Measurements from ENCODE around the gene ARHGAP26.

Gene ARHGAP26

GRCh38 chr5:142833517-142834449 is 63.6 kb downstream of the ARHGAP26 start:
- no peak for DNase-seq

DNA sequence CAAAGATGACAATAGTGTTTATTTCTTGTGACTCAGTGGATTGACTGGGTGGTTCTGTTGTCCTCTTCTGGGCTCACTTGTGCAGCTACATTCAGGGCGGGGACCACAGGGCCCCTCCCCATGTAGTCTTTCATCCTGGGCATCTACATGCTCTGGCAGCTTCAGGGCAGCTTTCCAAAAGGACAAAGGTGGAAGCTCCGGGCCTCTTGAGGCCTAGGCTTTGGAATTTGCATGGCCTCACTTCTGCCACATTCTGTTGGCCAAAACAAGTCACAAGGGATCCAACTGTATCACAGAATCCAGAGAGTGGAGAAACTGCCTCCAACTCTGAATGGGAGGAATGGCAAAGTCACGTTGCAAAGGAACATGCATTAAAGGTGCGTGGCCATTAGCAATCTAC is 64.3 kb downstream of the ARHGAP26 start:
- DNase-seq: no peak

GRCh38 chr5:142835540-142835939 is 65.4 kb downstream of the ARHGAP26 start:
- DNase-seq: no peak

GRCh38 chr5:142836048-142836447 is 65.9 kb downstream of the ARHGAP26 start:
- DNase-seq: no peak

- peak; percentile 67 for DNase-seq
Observed at GRCh38 chr5:142837081-142837725, 67.0 kb downstream of the ARHGAP26 start.

DNA sequence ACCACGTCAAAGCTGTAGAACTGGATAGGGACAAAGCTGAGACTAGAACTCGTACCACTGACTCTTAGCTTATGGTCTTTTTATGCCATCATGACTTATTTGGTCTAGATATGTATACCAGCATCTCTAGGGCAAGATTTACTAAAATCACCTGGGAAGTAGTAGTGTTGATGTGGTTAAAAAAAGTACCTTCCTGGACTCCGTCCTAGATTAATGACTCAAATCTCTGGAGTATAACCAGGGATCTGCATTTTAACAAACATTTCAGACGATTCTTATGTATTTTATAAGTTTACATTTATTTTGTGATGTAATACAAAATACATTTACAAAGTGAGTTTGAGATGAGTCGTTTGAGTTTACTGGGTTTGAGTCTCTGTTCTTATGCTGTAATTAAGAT is 68.7 kb downstream of the ARHGAP26 start:
- DNase-seq: no peak

DNA sequence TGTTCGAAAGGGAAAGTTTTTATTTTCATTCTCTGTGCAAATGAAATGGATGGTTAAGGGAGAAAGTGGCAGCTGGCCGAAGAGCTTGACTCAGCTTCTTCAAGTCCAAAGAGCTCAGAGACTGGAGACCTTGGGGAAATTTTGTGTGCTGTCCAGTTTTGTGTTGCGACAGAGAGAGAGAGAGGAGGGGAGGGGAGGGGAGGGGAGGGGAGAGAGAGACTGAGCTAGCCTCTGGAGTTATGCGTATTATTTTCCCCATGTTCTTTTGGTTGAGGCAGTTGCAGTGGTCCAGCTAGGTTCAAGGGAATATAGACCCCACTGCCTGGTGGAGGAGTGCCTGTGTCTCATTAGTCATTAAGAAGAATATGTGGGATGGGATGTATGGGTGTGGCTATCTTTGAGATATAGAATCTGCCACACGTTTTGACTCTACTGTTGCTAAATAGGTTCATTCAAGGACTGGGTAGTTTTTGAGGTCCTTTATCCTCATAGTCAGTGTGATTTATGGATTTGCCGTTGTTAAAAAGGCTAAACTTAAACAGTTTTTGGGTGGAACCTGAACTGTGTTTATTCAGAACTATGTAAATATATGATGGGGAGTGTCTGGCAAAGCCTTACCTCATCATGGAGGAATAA is 69.7 kb downstream of the ARHGAP26 start:
- no peak for DNase-seq

DNA sequence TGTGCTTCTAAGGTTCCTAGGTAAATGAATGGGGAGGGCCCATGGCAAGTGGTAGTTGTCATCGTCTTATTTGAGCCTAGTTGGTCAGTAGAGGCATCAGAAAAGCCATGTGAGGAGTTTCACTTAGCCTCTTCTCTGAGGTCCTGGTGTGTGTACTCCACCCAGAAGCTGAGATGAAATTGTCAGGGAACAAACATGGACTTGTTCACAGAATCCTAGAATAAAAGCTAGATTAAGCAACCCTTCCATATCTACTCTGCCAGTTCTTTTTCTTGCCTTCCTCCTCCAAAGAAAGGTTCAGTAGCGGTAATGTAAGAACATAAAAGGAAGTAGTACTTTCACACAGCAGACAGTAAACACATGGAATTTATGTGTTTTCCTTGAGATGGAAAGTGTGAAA is 70.4 kb downstream of the ARHGAP26 start:
- no peak for DNase-seq

DNA sequence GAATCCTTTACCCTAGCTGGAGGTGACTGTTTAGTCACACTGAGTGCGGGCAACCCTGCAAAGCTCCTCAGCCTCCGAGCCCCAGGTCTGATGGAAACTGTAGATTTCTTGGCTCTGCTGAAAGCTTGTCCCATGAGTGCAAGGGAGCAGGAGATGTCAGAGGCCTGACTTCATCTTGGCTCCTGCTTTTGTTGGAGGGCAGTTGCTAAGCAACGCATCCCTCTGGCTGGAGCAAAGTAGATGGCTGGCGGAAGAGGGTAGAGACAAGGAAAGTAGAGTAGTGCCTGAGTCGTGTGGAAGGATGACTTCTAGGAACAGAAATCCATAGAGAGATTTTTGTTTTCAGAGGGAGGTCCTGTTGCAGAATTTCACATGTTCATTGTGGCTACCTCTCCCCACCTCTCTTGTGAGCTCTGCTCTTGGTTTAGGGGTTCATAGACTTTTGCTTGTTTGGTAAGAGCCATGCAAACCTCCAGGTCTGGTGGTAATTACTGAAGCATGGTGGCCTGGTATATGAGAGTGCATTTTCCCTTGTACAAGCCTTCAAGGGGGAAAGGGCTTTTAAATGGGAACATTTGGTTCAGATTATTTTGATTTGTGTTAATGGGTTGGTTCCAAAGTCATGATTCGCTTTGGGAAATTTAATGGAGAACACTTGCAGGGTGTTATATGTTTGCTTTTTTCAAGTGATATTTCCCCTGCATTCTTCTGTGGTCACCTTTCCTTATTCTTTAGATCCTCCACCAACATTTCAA is 71.5 kb downstream of the ARHGAP26 start:
- DNase-seq: no peak

- DNase-seq: no peak
Observed at GRCh38 chr5:142842994-142843905, 73.1 kb downstream of the ARHGAP26 start.

DNA sequence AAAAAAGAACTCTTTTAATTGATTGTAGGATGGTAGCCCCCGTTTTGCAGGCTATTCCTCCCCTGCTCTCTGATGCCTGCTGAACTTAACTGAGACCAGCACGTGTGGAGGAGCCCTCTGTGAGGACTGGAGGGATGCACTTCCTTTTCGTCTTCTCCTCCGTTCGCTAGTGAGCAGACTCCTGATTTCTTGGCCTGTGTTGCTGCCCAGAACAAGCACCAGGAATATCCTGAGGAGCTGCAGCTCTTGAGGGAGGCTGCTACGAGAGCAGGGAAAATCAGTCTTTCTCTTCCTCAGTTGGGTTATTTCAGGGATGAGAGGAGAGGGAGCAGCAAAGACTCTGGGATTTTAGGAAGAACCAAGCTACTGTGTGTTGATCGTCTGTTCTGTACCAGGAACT is 74.7 kb downstream of the ARHGAP26 start:
- DNase-seq: no peak

- no peak for DNase-seq
Observed at GRCh38 chr5:142845402-142845921, 75.3 kb downstream of the ARHGAP26 start.

- DNase-seq: no peak
Observed at GRCh38 chr5:142845954-142846398, 75.8 kb downstream of the ARHGAP26 start.

DNA sequence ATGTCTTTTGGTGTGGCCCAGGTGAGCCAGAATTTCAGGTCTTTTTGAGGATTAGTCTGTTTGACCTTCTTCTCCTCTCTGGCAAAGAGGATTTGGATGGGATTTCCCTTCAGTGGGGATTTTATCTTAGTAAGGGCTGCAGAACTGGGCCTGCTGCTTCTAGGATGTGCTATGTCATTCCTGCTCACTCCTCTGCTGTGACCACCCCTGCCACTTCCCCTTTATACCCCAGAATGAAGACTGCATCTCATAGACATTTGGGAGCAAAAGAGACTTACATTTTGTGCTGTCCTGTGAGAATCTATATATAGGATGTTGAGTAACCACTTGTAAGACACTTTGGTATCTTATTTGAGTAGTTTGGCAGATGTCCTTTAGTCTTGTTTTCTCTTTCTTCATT is 76.2 kb downstream of the ARHGAP26 start:
- DNase-seq: peak; percentile 59

DNA sequence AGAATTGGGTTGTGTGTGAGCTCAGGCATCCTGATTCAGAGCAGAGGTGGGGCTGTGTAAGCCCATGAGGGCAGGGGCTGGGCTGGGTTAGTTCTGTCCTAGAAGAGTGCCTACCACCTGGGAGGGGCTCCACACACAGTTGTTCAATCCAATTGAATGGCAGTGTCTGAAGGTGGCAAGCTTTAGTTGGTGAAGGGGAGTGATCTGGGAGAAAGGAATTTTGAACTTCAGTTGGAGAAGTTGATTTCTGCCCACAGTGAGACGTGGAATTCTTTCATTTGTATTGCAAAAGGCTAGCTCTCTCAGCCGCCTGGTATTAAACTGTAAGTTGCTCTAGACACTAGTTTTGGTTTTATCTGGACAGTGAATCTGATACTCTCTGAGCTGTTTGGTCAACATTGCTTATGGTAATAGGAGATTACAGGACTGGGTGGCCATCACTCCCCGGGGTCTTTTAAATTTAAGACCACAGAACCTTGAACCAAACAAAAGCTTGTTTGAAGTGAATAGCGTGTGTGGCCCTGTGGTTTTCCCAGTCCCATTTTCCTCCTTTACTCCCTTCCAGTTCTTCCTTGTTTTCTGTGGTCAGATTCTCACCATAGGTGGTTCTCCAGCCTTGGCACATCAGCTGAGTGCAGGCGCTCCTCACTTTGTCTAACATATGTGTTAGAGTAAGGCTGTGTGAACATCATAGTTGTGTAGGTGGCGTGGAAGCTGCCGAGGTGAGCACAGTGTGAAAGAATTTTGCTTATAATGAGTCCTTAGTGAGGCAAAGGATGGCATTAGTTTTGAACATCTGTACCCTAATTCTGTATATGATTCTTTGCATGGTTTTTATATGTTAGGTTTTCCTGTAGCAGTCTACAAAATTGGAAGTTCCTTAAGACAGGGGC is 78.0 kb downstream of the ARHGAP26 start:
- DNase-seq: no peak

DNA sequence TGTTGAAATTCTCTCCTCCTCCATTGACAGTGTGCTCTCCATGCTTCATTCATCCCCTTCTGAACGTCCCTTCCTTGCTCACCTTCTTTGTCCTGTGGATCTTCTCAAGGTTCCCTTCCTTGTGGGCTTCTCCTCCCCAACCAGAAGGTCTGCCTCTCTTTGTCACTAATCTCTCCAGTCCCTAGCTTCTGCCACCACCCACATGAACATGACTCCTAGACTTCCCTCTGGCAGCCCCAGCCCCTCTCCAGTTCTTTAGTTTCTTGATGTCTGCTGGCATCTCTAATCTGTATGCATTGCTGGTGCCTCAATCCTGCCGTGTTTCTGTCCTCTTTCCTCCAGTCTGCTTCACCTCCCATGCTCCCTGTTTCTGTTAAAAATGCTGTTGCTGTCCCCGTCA is 79.3 kb downstream of the ARHGAP26 start:
- DNase-seq: no peak

DNA sequence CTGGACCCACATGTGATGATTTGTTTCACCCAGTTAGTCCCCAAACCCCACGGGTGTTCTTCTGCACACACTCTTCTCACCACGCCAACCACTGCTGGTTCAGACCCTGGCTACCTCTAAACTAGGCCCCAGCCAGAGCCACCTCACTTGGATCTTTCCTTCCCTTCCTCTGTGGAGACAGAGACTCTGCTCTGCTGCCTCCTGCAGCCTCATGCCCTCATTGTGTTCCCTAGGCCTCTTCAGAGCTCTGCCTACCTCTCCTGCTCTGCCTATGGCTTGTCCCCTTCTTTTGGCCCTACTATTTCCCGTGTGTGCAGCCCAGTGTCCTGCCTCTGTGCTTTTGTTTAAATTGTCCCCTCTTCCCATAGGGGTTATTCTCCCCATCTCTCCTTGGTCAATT is 79.7 kb downstream of the ARHGAP26 start:
- no peak for DNase-seq

DNA sequence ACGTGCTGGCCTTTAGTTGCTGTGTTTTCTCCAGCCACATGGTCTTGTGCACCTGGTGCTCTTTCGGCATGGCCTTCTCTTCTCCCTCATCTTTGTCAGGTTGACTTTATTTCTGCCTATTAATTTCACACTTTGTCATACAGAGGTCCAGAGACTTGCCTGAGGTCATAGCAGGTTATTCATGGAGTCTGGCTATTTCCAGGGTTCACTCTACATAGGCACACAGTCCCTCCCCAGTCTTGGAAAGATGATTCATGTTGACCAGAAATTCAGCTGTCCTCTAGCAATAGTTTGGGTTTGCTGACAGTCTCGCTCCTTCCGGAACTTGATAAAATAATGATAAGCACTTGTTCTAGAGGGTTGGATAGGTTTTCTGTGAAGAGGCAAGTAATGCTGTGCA is 81.6 kb downstream of the ARHGAP26 start:
- DNase-seq: no peak

DNA sequence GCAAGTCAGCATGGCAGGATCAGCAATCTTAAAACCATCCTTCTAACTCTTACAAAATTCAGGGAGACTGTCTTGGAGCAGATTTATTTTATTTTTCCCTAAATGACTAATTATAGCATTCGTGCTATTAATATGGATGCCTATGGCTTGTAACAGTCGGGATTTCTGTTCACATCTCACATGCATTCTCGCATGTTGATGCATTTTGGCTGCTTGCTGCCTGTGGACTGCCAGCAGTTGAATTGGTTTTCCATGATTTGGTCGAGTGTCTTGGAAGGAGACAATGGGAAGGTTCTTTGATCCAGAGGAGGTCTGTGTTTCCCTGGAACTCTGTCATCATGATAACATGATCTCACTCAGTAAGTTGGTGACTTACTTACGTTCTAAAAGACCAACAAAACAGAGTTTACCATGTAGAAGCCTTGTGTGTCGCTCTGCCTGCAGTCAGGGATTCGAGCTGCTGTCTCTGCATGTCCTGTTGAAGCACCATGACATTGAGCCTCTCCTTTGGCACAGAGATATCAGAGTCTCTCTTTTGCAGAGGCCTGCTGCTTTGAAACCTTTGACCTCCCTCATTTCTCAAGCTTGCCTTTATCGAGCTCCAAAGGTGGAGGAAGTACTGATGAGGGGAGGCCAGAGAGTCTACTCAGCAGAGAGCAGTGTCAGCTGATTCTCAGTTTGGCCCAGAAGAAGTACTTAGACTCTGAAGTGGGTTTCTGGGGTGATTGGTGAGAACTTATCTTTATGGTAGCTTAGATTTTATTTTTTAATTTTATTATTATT is 82.4 kb downstream of the ARHGAP26 start:
- no peak for DNase-seq

DNA sequence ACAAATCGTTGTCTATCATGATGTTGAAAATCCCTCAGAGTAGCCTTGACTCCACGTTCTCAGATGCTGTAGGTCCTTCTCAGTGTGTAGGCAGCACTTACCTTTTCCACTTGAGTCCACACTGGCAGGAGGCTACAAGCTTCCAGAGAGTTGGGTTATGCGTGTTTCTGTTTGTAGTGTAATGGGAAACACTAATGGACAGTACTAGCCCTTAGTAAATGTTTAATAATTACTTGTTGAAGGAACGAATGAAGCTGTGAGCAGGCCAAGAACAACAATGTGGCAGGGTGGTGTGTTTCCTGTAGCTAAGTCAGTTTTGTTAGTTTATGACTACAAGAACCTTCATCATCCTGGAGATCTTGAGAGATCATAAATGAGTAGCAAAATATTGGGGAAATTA is 83.5 kb downstream of the ARHGAP26 start:
- no peak for DNase-seq

Data from SIG-M5 (cell line).